Endothelial cell of umbilical vein (primary cell): Measurements from ENCODE around the gene MYOD1. TPM values are rescaled to one million over a fixed set of nuclear protein-coding genes. Genes with fewer than 3 reads are reported as not detected.

Experiments used
- BruUV-seq: library from RNA; stranded (reverse); fragments of 400-500 nt; replicated peaks from 2 replicates; lab custom pipeline; 2021; lab: Mats Ljungman, UMichigan
- CTCF ChIA-PET: fragments of 300-600, 350-600 bp; sonication (Branson Sonifier 250); formaldehyde crosslinking; loops from one replicate; lab custom pipeline; 2021; ENCODE audit warnings: antibody characterized with exemption, inconsistent platforms; lab: Charles Lee
- POLR2A ChIA-PET: fragments of 300-600, 350-600 bp; sonication (Branson Sonifier 250); formaldehyde crosslinking; loops from one replicate; lab custom pipeline; 2021; ENCODE audit warnings: antibody characterized with exemption, inconsistent platforms; lab: Charles Lee
- DNase-seq: peaks from one replicate; pipeline ENCODE4 v3.0.0-alpha.2; 2011; ENCODE audit warnings: low read depth, low spot score
- FAIRE-seq: peaks from 2 replicates; lab custom pipeline; 2011; peaks lifted over from hg19 to GRCh38; lab: Jason Lieb, UNC
- H2AFZ ChIP-seq: 2 replicates; pipeline ENCODE4 v1.6.0; 2012; ENCODE audit warnings: low read depth, low read length, control low read depth, inconsistent platforms
- H3K27ac ChIP-seq: 2 replicates; pipeline ENCODE4 v1.5.1; 2011; ENCODE audit warnings: low read depth, mild to moderate bottlenecking, control low read depth, low read length, moderate library complexity; ENCODE audit not compliant: insufficient read depth
- H3K27me3 ChIP-seq, 2 experiments: 2 replicates each; pipeline versions ENCODE4 v1.6.0 to v1.6.1; 2011; ENCODE audit warnings: low read length in 2 of 2, mixed read lengths in 1 of 2; ENCODE audit not compliant: control insufficient read depth in 2 of 2, insufficient read depth in 2 of 2
- H3K36me3 ChIP-seq, 2 experiments: 2 replicates in 1 of 2; 3 replicates in 1 of 2; pipeline ENCODE4 v1.5.1; 2011; ENCODE audit warnings: low read length in 2 of 2, mild to moderate bottlenecking in 1 of 2, moderate library complexity in 1 of 2; ENCODE audit not compliant: control insufficient read depth in 2 of 2, insufficient read depth in 2 of 2; ENCODE audit errors: extremely low read depth in 1 of 2
- H3K4me1 ChIP-seq: 3 replicates; pipeline ENCODE4 v1.5.1; 2011; ENCODE audit warnings: mild to moderate bottlenecking, low read length; ENCODE audit not compliant: control insufficient read depth, insufficient read depth; ENCODE audit errors: extremely low read depth
- H3K4me2 ChIP-seq: 2 replicates; pipeline ENCODE4 v1.6.1; 2011; ENCODE audit warnings: low read length, control low read depth, mixed read lengths; ENCODE audit not compliant: insufficient read depth
- H3K4me3 ChIP-seq, 3 experiments: fragments of 200-600 bp in 1 of 3; sonication (generic), shearing (Covaris generic) in 1 of 3; replicated peaks in 1 of 3; 2 replicates each; pipeline ENCODE4 v1.5.1; 2011 to 2016; ENCODE audit warnings: control low read depth in 3 of 3, low read length in 3 of 3, mild to moderate bottlenecking in 2 of 3, inconsistent platforms in 1 of 3, low read depth in 1 of 3, moderate library complexity in 1 of 3; ENCODE audit not compliant: insufficient read depth in 1 of 3
- H3K79me2 ChIP-seq: 2 replicates; pipeline ENCODE4 v1.6.0; 2012; ENCODE audit warnings: low read length, inconsistent platforms; ENCODE audit not compliant: control insufficient read depth, insufficient read depth
- H3K9ac ChIP-seq: replicated peaks from 2 replicates; pipeline ENCODE3; 2011; ENCODE audit warnings: low read length, control low read depth; ENCODE audit not compliant: insufficient read depth; ENCODE audit errors: extremely low read depth
- H3K9me1 ChIP-seq: replicated peaks from 3 replicates; pipeline ENCODE4 v1.6.0; 2011; ENCODE audit warnings: mild to moderate bottlenecking, low read length; ENCODE audit not compliant: control insufficient read depth, insufficient read depth; ENCODE audit errors: extremely low read depth
- H3K9me3 ChIP-seq: replicated peaks from 2 replicates; pipeline ENCODE4 v1.5.1; 2012; ENCODE audit warnings: low read length, inconsistent platforms; ENCODE audit not compliant: control insufficient read depth, insufficient read depth
- H4K20me1 ChIP-seq: replicated peaks from 2 replicates; pipeline ENCODE3; 2011; ENCODE audit warnings: mild to moderate bottlenecking, low read length; ENCODE audit not compliant: control insufficient read depth, insufficient read depth; ENCODE audit errors: extremely low read depth
- EZH2 ChIP-seq: IDR thresholded peaks from 2 replicates; pipeline ENCODE4 v1.6.1; 2012; ENCODE audit warnings: borderline replicate concordance, low read depth, mild to moderate bottlenecking, moderate library complexity, low read length, inconsistent platforms; ENCODE audit not compliant: severe bottlenecking
- FOS ChIP-seq: IDR thresholded peaks from 2 replicates; pipeline ENCODE4 v1.6.1; 2011; ENCODE audit warnings: mild to moderate bottlenecking, low read length, moderate library complexity, borderline replicate concordance; ENCODE audit not compliant: insufficient read depth
- GATA2 ChIP-seq: IDR thresholded peaks from 2 replicates; pipeline ENCODE4 v1.7.0; 2011; ENCODE audit warnings: low read depth, mild to moderate bottlenecking, moderate library complexity, mixed read lengths, low read length; ENCODE audit not compliant: insufficient read length, insufficient read depth
- JUN ChIP-seq: IDR thresholded peaks from 2 replicates; pipeline ENCODE4 v1.6.1; 2011; ENCODE audit warnings: borderline replicate concordance, low read depth; ENCODE audit not compliant: insufficient read length, insufficient read depth
- MYC ChIP-seq: IDR thresholded peaks from one replicate; pipeline ENCODE4 v1.6.1; 2011; ENCODE audit warnings: mild to moderate bottlenecking, low read depth, low read length
- POLR2A ChIP-seq: IDR thresholded peaks from 2 replicates; pipeline ENCODE4 v1.6.1; 2012; ENCODE audit warnings: low read depth, mild to moderate bottlenecking, control low read depth, low read length
- POLR2AphosphoS5 ChIP-seq: IDR thresholded peaks from 2 replicates; pipeline ENCODE4 v1.6.1; 2012; ENCODE audit warnings: low read depth, mild to moderate bottlenecking, control low read depth, low read length, moderate library complexity; ENCODE audit not compliant: insufficient read depth
- dilution Hi-C: fragments of 300-500 bp; cut with MboI; formaldehyde crosslinking; loops from one replicate; pipeline ENCODE4 v1.15.0; 2019; ENCODE audit warnings: low sequenced_read_pairs; ENCODE audit not compliant: extremely low pct_ligation_motif_present
- intact Hi-C: fragments of 100-400 bp; cut with micrococcal nuclease; formaldehyde crosslinking; loops from one replicate; pipeline ENCODE4 v1.10.0; 2022
- polyA plus RNA-seq, 4 experiments: library from polyadenylated mRNA; depleted of rRNA in 3 of 4; stranded (reverse) in 3 of 4; unstranded in 1 of 4; fragments of >200 nt; gene quantifications; 2 replicates each; pipeline versions ENCODE4 v1.2.1 to v1.2.3, GENCODE V29; 2011 to 2012; ENCODE audit warnings: missing spikeins in 1 of 4
- total RNA-seq: library from RNA; stranded (reverse); gene quantifications from 2 replicates; pipeline ENCODE4 v1.2.3, GENCODE V29; 2021
- TF ChIP-seq, protein P1 (sequence below), 2 donors: IDR thresholded peaks; 1 replicate in 1 of 2; 2 replicates in 1 of 2; pipeline ENCODE4 v1.5.1; 2011; ENCODE audit warnings: low read length in 2 of 2, mild to moderate bottlenecking in 2 of 2, moderate library complexity in 2 of 2, control low read depth in 1 of 2, inconsistent platforms in 1 of 2, low read depth in 1 of 2; ENCODE audit not compliant: insufficient read depth in 1 of 2; ENCODE audit errors: extremely low read depth in 1 of 2
- TF ChIP-seq, protein P2 (sequence below): IDR thresholded peaks from 2 replicates; pipeline ENCODE4 v1.6.1; 2011; ENCODE audit not compliant: insufficient read depth, insufficient read length

Gene MYOD1
- total and polyA plus RNA-seq, 2 donors (not counting 3 experiments of a cell fraction or from before 2014, with no cell fraction given) = not detected

DNA sequence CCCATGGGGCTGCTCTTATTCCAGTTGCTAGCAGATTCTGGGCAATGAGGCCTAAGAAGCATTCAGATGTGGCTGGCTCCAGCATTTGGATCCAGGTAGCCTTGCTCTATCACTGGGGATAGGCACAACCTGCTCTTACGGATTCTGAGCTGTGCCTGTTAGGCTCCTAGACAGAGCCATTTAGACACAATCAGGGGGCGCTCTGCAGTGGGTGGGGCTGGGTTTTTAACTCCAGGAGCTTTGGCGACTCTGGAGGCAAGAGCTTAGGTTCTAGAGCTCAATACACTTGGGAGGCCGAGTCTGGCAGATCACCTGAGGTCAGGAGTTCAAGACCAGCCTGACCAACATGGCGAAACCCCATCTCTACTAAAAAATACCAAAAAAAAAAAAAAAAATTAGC is 47.2 kb downstream of the MYOD1 start:
- Histone ChIP-seq H3K27me3 (no peaks in the 10 kb centered on the region), H3K79me2 (no peaks in the 10 kb centered on the region), H3K9me1 (no peaks in the 10 kb centered on the region), H3K9me3 (no peaks in the 10 kb centered on the region), H3K36me3 (no peaks in the 10 kb centered on the region), H3K4me3 (no peak overlapping the region), H3K4me1 (no peaks in the 10 kb centered on the region), H4K20me1 (no peaks in the 10 kb centered on the region), H3K4me2 (no peak overlapping the region), H3K9ac (no peak overlapping the region), H3K27ac (no peak overlapping the region), H2AFZ (no peak overlapping the region)
- ChIA-PET POLR2A (no interaction called here), CTCF (interaction anchor here (0.7 to 4.0 kb wide), 11 partner anchors 13 to 226 kb away, joined by 3 to 19 read pairs (median 4); no protein-coding TSS in a partner anchor)
- intact Hi-C loops (no loop called here), dilution Hi-C loops (no loop called here)
- TF ChIP-seq POLR2A (no peak), EZH2 (no peak), FOS (no peak), GATA2 (no peak), POLR2AphosphoS5 (no peak), MYC (no peak), JUN (no peak)
- TF ChIP-seq, protein P1, sequence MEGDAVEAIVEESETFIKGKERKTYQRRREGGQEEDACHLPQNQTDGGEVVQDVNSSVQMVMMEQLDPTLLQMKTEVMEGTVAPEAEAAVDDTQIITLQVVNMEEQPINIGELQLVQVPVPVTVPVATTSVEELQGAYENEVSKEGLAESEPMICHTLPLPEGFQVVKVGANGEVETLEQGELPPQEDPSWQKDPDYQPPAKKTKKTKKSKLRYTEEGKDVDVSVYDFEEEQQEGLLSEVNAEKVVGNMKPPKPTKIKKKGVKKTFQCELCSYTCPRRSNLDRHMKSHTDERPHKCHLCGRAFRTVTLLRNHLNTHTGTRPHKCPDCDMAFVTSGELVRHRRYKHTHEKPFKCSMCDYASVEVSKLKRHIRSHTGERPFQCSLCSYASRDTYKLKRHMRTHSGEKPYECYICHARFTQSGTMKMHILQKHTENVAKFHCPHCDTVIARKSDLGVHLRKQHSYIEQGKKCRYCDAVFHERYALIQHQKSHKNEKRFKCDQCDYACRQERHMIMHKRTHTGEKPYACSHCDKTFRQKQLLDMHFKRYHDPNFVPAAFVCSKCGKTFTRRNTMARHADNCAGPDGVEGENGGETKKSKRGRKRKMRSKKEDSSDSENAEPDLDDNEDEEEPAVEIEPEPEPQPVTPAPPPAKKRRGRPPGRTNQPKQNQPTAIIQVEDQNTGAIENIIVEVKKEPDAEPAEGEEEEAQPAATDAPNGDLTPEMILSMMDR (IDR thresholded peaks at IDR 0.05; ENCODE audit: extremely low read depth in 1 of 2, insufficient read depth in 1 of 2, low read depth in 1 of 2, low read length in 2 of 2) = no peak
- TF ChIP-seq, protein P2, sequence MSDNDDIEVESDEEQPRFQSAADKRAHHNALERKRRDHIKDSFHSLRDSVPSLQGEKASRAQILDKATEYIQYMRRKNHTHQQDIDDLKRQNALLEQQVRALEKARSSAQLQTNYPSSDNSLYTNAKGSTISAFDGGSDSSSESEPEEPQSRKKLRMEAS = no peak
- DNase-seq (no peak), FAIRE-seq (no peak)
- BruUV-seq = no TSS peak
